AG04450 (cell line): ENCODE results near the gene POMT2. TPM values are rescaled to one million over a fixed set of nuclear protein-coding genes. Genes with fewer than 3 reads are reported as not detected.

Experiments used
- CTCF ChIA-PET: fragments of 300-600, 350-600 bp; formaldehyde crosslinking; extraction: SDS; loops from one replicate; lab custom pipeline; 2022; ENCODE audit warnings: antibody characterized with exemption, inconsistent platforms; lab: Charles Lee
- POLR2A ChIA-PET: fragments of 350-600 bp; formaldehyde crosslinking; extraction: SDS; loops from one replicate; lab custom pipeline; 2021; ENCODE audit warnings: antibody characterized with exemption, inconsistent platforms; lab: Yijun Ruan, JAX
- DNase-seq: peaks from one replicate; pipeline ENCODE4 v3.0.0-alpha.2; 2011; ENCODE audit warnings: low read depth, low spot score
- H3K27ac ChIP-seq: one replicate; pipeline ENCODE4 v1.5.1; 2012; ENCODE audit warnings: low read depth, low read length, control low read depth
- H3K27me3 ChIP-seq: one replicate; pipeline ENCODE4 v1.6.0; 2012; ENCODE audit warnings: low read length; ENCODE audit not compliant: control insufficient read depth, insufficient read depth
- H3K4me3 ChIP-seq: 2 replicates; pipeline ENCODE4 v1.5.1; 2011; ENCODE audit warnings: mild to moderate bottlenecking, low read depth, low read length, control low read depth
- H3K9me3 ChIP-seq: 2 replicates; pipeline ENCODE4 v1.5.1; 2012; ENCODE audit warnings: low read length; ENCODE audit not compliant: control insufficient read depth, insufficient read depth
- CTCF ChIP-seq: IDR thresholded peaks from 2 replicates; pipeline ENCODE4 v1.5.1; 2011; ENCODE audit warnings: low read depth, low read length, control low read depth, inconsistent platforms
- polyA plus RNA-seq: library from polyadenylated mRNA; depleted of rRNA; stranded (reverse); fragments of >200 nt; gene quantifications from 2 replicates; pipeline ENCODE4 v1.2.3, GENCODE V29; 2011

POMT2 gene
- polyA plus RNA-seq, 1 experiment: 17.2 TPM

GRCh38 chr14:77270361-77271112 is 50.1 kb downstream of the POMT2 start:
- POLR2A ChIA-PET: no interaction called here
- Histone ChIP-seq H3K4me3 (no peak overlapping the region), H3K9me3 (no peaks in the 10 kb centered on the region; the same call in 1 of the 2 replicates), H3K27me3 (peaks cover 31% of the 10 kb centered on the region), H3K27ac (no peak overlapping the region)
- no peak for TF ChIP-seq CTCF
- CTCF ChIA-PET: no interaction called here
- DNase-seq: no peak

- TF ChIP-seq CTCF: no peak
- no peak for DNase-seq
- no peaks in the 10 kb centered on the region; the same call in 1 of the 2 replicates for H3K9me3 ChIP-seq
- H3K27me3 ChIP-seq: peaks cover 38% of the 10 kb centered on the region
- no peak overlapping the region for H3K27ac ChIP-seq
- ChIA-PET CTCF (interaction anchor here (0.6 kb wide), 1 partner anchor 451 kb away, joined by 3 read pairs; no protein-coding TSS in a partner anchor), POLR2A (interaction anchor here (0.5 kb wide), 1 partner anchor 336 kb away, joined by 3 read pairs; no protein-coding TSS in a partner anchor)
- no peak overlapping the region for H3K4me3 ChIP-seq
These were observed 51.6 kb downstream of the POMT2 start for GRCh38 chr14:77268989-77269600.

GRCh38 chr14:77267937-77268699 is 52.6 kb downstream of the POMT2 start:
- Histone ChIP-seq H3K9me3 (no peaks in the 10 kb centered on the region; the same call in 1 of the 2 replicates), H3K27ac (no peak overlapping the region), H3K27me3 (peaks cover 46% of the 10 kb centered on the region), H3K4me3 (no peak overlapping the region)
- ChIA-PET POLR2A (interaction anchor here (0.6 kb wide), 1 partner anchor 10 kb away, joined by 3 read pairs; no protein-coding TSS in a partner anchor), CTCF (no interaction called here)
- TF ChIP-seq CTCF: no peak
- DNase-seq: no peak

- DNase-seq: no peak
- CTCF ChIA-PET: no interaction called here
- Histone ChIP-seq H3K4me3 (no peak overlapping the region), H3K27ac (no peak overlapping the region), H3K9me3 (no peaks in the 10 kb centered on the region; the same call in 1 of the 2 replicates), H3K27me3 (peaks cover 47% of the 10 kb centered on the region)
- no peak for TF ChIP-seq CTCF
- POLR2A ChIA-PET: no interaction called here
These were observed 54.3 kb downstream of the POMT2 start for GRCh38 chr14:77266336-77266735.
